IMR-90 (cell line): ENCODE data around the gene SLC35F1. TPM values are rescaled to one million over a fixed set of nuclear protein-coding genes. Genes with fewer than 3 reads are reported as not detected.

Experiments
- ATAC-seq: fragments of 200-7000 bp; cut with Tn5 transposase; 2 replicates; pipeline ENCODE4 v1.9.1; 2020; ENCODE audit warnings: low read depth, mild to moderate bottlenecking, moderate library complexity
- BruUV-seq: library from RNA; stranded (reverse); fragments of 400-500 nt; replicated peaks from 2 replicates; lab custom pipeline; 2021; lab: Mats Ljungman, UMichigan
- CTCF ChIA-PET: fragments of 300-600 bp; formaldehyde crosslinking; extraction: SDS; loops from one replicate; lab custom pipeline; 2021; ENCODE audit warnings: antibody characterized with exemption; lab: Yijun Ruan, JAX
- POLR2A ChIA-PET: fragments of 300-600 bp; sonication (Branson Sonifier 250); formaldehyde crosslinking; loops from one replicate; lab custom pipeline; 2022; ENCODE audit warnings: antibody characterized with exemption; ENCODE audit not compliant: unreplicated experiment; lab: Charles Lee
- DNase-seq: peaks from one replicate; pipeline ENCODE4 v3.0.0; 2013
- H2AFZ ChIP-seq: replicated peaks from 2 replicates; pipeline ENCODE3; 2013; ENCODE audit warnings: low read length, mild to moderate bottlenecking; ENCODE audit not compliant: poor library complexity
- H2AK5ac ChIP-seq: 2 replicates; pipeline ENCODE4 v1.6.1; 2013; ENCODE audit warnings: low read depth, low read length, inconsistent platforms
- H2AK9ac ChIP-seq: replicated peaks from 2 replicates; pipeline ENCODE3; 2013; ENCODE audit warnings: mild to moderate bottlenecking, low read depth, low read length, moderate library complexity; ENCODE audit not compliant: poor library complexity
- H2BK120ac ChIP-seq: 2 replicates; pipeline ENCODE4 v1.6.1; 2013; ENCODE audit warnings: low read depth, low read length, inconsistent platforms
- H2BK15ac ChIP-seq: 3 replicates; pipeline ENCODE4 v1.6.1; 2013; ENCODE audit warnings: low read depth, low read length, inconsistent platforms
- H2BK20ac ChIP-seq: 2 replicates; pipeline ENCODE4 v1.6.1; 2013; ENCODE audit warnings: low read depth, mild to moderate bottlenecking, inconsistent platforms, low read length, moderate library complexity
- H2BK5ac ChIP-seq: 2 replicates; pipeline ENCODE4 v1.6.1; 2013; ENCODE audit warnings: mild to moderate bottlenecking, low read depth, low read length, inconsistent platforms; ENCODE audit not compliant: poor library complexity, severe bottlenecking
- H3K14ac ChIP-seq: replicated peaks from 2 replicates; pipeline ENCODE4 v1.6.1; 2013; ENCODE audit warnings: low read depth, low read length, inconsistent platforms
- H3K18ac ChIP-seq: 2 replicates; pipeline ENCODE4 v1.6.1; 2013; ENCODE audit warnings: low read depth, low read length, control low read depth
- H3K23ac ChIP-seq: 2 replicates; pipeline ENCODE4 v1.6.1; 2013; ENCODE audit warnings: low read depth, low read length, inconsistent platforms
- H3K27ac ChIP-seq: 2 replicates; pipeline ENCODE4 v1.5.1; 2013; ENCODE audit warnings: mild to moderate bottlenecking, control low read depth, low read length; ENCODE audit not compliant: insufficient read depth
- H3K27me3 ChIP-seq: 2 replicates; pipeline ENCODE4 v1.6.1; 2013; ENCODE audit warnings: low read length; ENCODE audit not compliant: control insufficient read depth, insufficient read depth
- H3K36me3 ChIP-seq: 2 replicates; pipeline ENCODE4 v1.6.1; 2013; ENCODE audit warnings: low read length, mixed read lengths; ENCODE audit not compliant: control insufficient read depth, insufficient read depth
- H3K4ac ChIP-seq: 2 replicates; pipeline ENCODE4 v1.6.1; 2013; ENCODE audit warnings: low read depth, low read length, inconsistent platforms
- H3K4me1 ChIP-seq: 2 replicates; pipeline ENCODE4 v1.6.1; 2013; ENCODE audit warnings: low read length, mixed read lengths; ENCODE audit not compliant: control insufficient read depth, insufficient read depth
- H3K4me2 ChIP-seq: 2 replicates; pipeline ENCODE4 v1.6.1; 2013; ENCODE audit warnings: low read depth, mild to moderate bottlenecking, control low read depth, low read length, moderate library complexity
- H3K4me3 ChIP-seq: 2 replicates; pipeline ENCODE4 v1.5.1; 2013; ENCODE audit warnings: low read depth, mild to moderate bottlenecking, control low read depth, low read length, moderate library complexity; ENCODE audit not compliant: insufficient read depth
- H3K56ac ChIP-seq: 2 replicates; pipeline ENCODE4 v1.6.1; 2013; ENCODE audit warnings: low read length, inconsistent platforms; ENCODE audit not compliant: insufficient read depth; ENCODE audit errors: extremely low read depth
- H3K79me1 ChIP-seq, 2 experiments: 2 replicates each; pipeline ENCODE4 v1.6.1; 2013; ENCODE audit warnings: low read length in 2 of 2, inconsistent platforms in 1 of 2, low read depth in 1 of 2
- H3K9ac ChIP-seq: 2 replicates; pipeline ENCODE4 v1.6.1; 2013; ENCODE audit warnings: low read depth, low read length, control low read depth
- H3K9me1 ChIP-seq: 2 replicates; pipeline ENCODE4 v1.6.1; 2013; ENCODE audit warnings: low read length, inconsistent platforms; ENCODE audit not compliant: insufficient read depth
- H3K9me3 ChIP-seq: 2 replicates; pipeline ENCODE4 v1.6.1; 2013; ENCODE audit warnings: low read length; ENCODE audit not compliant: control insufficient read depth, insufficient read depth
- H4K20me1 ChIP-seq: 2 replicates; pipeline ENCODE4 v1.6.1; 2013; ENCODE audit warnings: low read length, inconsistent platforms; ENCODE audit not compliant: insufficient read depth
- H4K5ac ChIP-seq: 2 replicates; pipeline ENCODE4 v1.6.1; 2013; ENCODE audit warnings: mild to moderate bottlenecking, low read depth, low read length, control low read depth
- H4K8ac ChIP-seq, 2 experiments: 2 replicates each; pipeline ENCODE4 v1.6.1; 2013; ENCODE audit warnings: low read depth in 2 of 2, low read length in 2 of 2, control low read depth in 1 of 2, inconsistent platforms in 1 of 2
- H4K91ac ChIP-seq: 2 replicates; pipeline ENCODE4 v1.6.1; 2013; ENCODE audit warnings: low read depth, low read length, inconsistent platforms; ENCODE audit not compliant: insufficient read depth
- BHLHE40 ChIP-seq: fragments of 150-350 bp; IDR thresholded peaks from 2 replicates; pipeline ENCODE4 v1.6.1; 2016; ENCODE audit warnings: mild to moderate bottlenecking, low read depth, low read length
- CEBPB ChIP-seq: IDR thresholded peaks from 2 replicates; pipeline ENCODE4 v1.6.1; 2012; ENCODE audit warnings: low read depth, low read length, improper control_type of control experiment
- FOS ChIP-seq: fragments of 150-350 bp; IDR thresholded peaks from 2 replicates; pipeline ENCODE4 v1.6.1; 2016; ENCODE audit warnings: low read depth, low read length
- MAFK ChIP-seq: IDR thresholded peaks from 2 replicates; pipeline ENCODE4 v1.6.1; 2012; ENCODE audit warnings: low read depth, low read length, improper control_type of control experiment
- MAZ ChIP-seq: IDR thresholded peaks from 2 replicates; pipeline ENCODE4 v1.6.1; 2012; ENCODE audit warnings: low read depth, mild to moderate bottlenecking, low read length, improper control_type of control experiment, moderate library complexity, borderline replicate concordance
- MXI1 ChIP-seq: IDR thresholded peaks from 2 replicates; pipeline ENCODE4 v1.6.1; 2012; ENCODE audit warnings: low read depth, mild to moderate bottlenecking, low read length, moderate library complexity, borderline replicate concordance
- RCOR1 ChIP-seq: IDR thresholded peaks from 2 replicates; pipeline ENCODE4 v1.6.1; 2012; ENCODE audit warnings: mild to moderate bottlenecking, low read length, improper control_type of control experiment; ENCODE audit not compliant: insufficient replicate concordance
- WGBS, 2 experiments: methylation state at CpG; one replicate each; pipeline versions ENCODE4 v1.1.5 to v1.1.7; 2013; ENCODE audit warnings: missing lambda C conversion rate in 2 of 2; ENCODE audit not compliant: insufficient read length in 1 of 2; ENCODE audit errors: extremely low coverage in 2 of 2; 5-methylcytosine and 5-hydroxymethylcytosine counted together
- dilution Hi-C: fragments of 300-500 bp; cut with HindIII; formaldehyde crosslinking; loops from one replicate; pipeline ENCODE4 v1.14.3; 2018; ENCODE audit warnings: low sequenced_read_pairs; ENCODE audit not compliant: unreplicated experiment
- in situ Hi-C: fragments of 300-500 bp; cut with MboI; formaldehyde crosslinking; loops from 3 replicates; pipeline ENCODE4 v1.14.3; 2019; ENCODE audit warnings: low sequenced_read_pairs, inconsistent platforms, mixed read lengths
- intact Hi-C: fragments of 100-400 bp; cut with micrococcal nuclease; formaldehyde crosslinking; loops from 2 replicates; pipeline ENCODE4 v1.10.0; 2022
- polyA plus RNA-seq, 3 experiments: library from polyadenylated mRNA; depleted of rRNA; stranded (reverse); fragments of >200 nt; gene quantifications; 2 replicates each; pipeline ENCODE4 v1.2.3, GENCODE V29; 2012; ENCODE audit warnings: low replicate concordance in 1 of 3
- total RNA-seq: library from RNA; depleted of rRNA; stranded (reverse); fragments of >200 nt; gene quantifications from 2 replicates; pipeline ENCODE4 v1.2.3, GENCODE V29; 2012
- TF ChIP-seq, protein P1 (sequence below): conservative IDR thresholded peaks from 2 replicates; pipeline ENCODE4 v1.5.1; 2012; ENCODE audit warnings: mild to moderate bottlenecking, low read depth, low read length, improper control_type of control experiment

Gene SLC35F1
- total and polyA plus RNA-seq, 2 of the 4 experiments (the other 2 are of a cell fraction): not detected

DNA sequence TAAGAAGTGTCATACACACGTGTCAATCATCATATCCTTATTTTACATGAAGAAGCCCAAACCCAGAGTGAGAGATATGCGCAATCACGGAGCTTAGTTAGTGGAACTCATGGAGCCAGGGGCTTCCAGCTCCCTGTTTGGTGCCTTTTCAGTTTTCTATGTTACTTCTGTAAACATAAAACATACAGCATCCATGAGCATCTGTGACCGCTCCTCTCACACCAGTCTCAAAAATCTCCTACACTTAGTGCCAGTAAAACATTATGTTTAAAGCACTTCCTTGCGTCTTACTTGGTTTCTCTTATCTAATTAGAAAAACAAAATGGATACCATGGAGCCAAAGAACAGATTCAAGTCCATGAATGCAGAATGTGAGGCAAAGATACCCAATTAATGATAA is 240.4 kb downstream of the SLC35F1 start:
- CTCF ChIA-PET: no interaction called here
- WGBS, 2 experiments: no CpG with 5 or more reads among the region's 5 CpGs

More for the DNA sequence above, 240.4 kb downstream of the SLC35F1 start:
- H4K91ac ChIP-seq: no peak overlapping the region
- in situ Hi-C loops: no loop called here
- POLR2A ChIA-PET: no interaction called here
- H2BK15ac ChIP-seq: no peak overlapping the region
- no peaks in the 10 kb centered on the region for H3K4me1 ChIP-seq
- no peak overlapping the region for H3K9ac ChIP-seq
- H3K79me1 ChIP-seq: no peaks in the 10 kb centered on the region
- H3K9me1 ChIP-seq: no peaks in the 10 kb centered on the region
- intact Hi-C loops: no loop called here
- H3K27ac ChIP-seq: no peak overlapping the region
- dilution Hi-C loops: no loop called here
- H3K27me3 ChIP-seq: no peaks in the 10 kb centered on the region
- H4K20me1 ChIP-seq: no peaks in the 10 kb centered on the region
- no peak overlapping the region for H2BK20ac ChIP-seq
- no peak overlapping the region for H3K23ac ChIP-seq
- BruUV-seq: no TSS peak
- DNase-seq (no peak), ATAC-seq (no peak)
- H3K14ac ChIP-seq: no peak overlapping the region
- no peak overlapping the region for H2BK5ac ChIP-seq
- no peak overlapping the region for H3K18ac ChIP-seq
- H2BK120ac ChIP-seq: no peak overlapping the region
- TF ChIP-seq MXI1 (no peak), CEBPB (no peak), FOS (no peak), RCOR1 (no peak), BHLHE40 (no peak), MAZ (no peak), MAFK (no peak)
- TF ChIP-seq, protein P1, sequence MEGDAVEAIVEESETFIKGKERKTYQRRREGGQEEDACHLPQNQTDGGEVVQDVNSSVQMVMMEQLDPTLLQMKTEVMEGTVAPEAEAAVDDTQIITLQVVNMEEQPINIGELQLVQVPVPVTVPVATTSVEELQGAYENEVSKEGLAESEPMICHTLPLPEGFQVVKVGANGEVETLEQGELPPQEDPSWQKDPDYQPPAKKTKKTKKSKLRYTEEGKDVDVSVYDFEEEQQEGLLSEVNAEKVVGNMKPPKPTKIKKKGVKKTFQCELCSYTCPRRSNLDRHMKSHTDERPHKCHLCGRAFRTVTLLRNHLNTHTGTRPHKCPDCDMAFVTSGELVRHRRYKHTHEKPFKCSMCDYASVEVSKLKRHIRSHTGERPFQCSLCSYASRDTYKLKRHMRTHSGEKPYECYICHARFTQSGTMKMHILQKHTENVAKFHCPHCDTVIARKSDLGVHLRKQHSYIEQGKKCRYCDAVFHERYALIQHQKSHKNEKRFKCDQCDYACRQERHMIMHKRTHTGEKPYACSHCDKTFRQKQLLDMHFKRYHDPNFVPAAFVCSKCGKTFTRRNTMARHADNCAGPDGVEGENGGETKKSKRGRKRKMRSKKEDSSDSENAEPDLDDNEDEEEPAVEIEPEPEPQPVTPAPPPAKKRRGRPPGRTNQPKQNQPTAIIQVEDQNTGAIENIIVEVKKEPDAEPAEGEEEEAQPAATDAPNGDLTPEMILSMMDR: no peak
- H3K56ac ChIP-seq: no peak overlapping the region
- H3K9me3 ChIP-seq: no peaks in the 10 kb centered on the region
- H2AFZ ChIP-seq: no peak overlapping the region
- H3K4ac ChIP-seq: no peak overlapping the region
- H3K4me3 ChIP-seq: no peak overlapping the region
- H3K4me2 ChIP-seq: no peak overlapping the region
- H2AK9ac ChIP-seq: no peak overlapping the region
- no peak overlapping the region for H2AK5ac ChIP-seq
- no peak overlapping the region for H4K8ac ChIP-seq
- no peaks in the 10 kb centered on the region for H3K36me3 ChIP-seq
- no peak overlapping the region for H4K5ac ChIP-seq
